Endodermal cell (in vitro differentiated cells): ENCODE data around the gene EIF4A3. TPM values are rescaled to one million over a fixed set of nuclear protein-coding genes. Genes with fewer than 3 reads are reported as not detected.

ENCODE experiments used
- DNase-seq: peaks from one replicate; pipeline ENCODE4 v3.0.0-alpha.2; 2017
- H3K27ac ChIP-seq: 2 replicates; pipeline ENCODE4 v1.5.1; 2013; ENCODE audit warnings: mild to moderate bottlenecking, low read depth, low read length, moderate library complexity
- H3K27me3 ChIP-seq: 2 replicates; pipeline ENCODE4 v1.6.1; 2013; ENCODE audit warnings: mild to moderate bottlenecking, low read length, moderate library complexity; ENCODE audit not compliant: insufficient read depth, control insufficient read depth, poor library complexity, severe bottlenecking
- H3K36me3 ChIP-seq: 2 replicates; pipeline ENCODE4 v1.7.0; 2013; ENCODE audit warnings: mild to moderate bottlenecking, low read length, moderate library complexity; ENCODE audit not compliant: control insufficient read depth, insufficient read depth
- H3K4me1 ChIP-seq: one replicate; pipeline ENCODE4 v1.7.0; 2013; ENCODE audit warnings: low read length; ENCODE audit not compliant: control insufficient read depth, insufficient read depth
- H3K4me3 ChIP-seq: 2 replicates; pipeline ENCODE4 v1.5.1; 2013; ENCODE audit warnings: mild to moderate bottlenecking, low read length, moderate library complexity
- H3K9ac ChIP-seq: 2 replicates; pipeline ENCODE4 v1.6.1; 2013; ENCODE audit warnings: mild to moderate bottlenecking, low read length, moderate library complexity; ENCODE audit not compliant: poor library complexity, severe bottlenecking; ENCODE audit errors: extremely low read depth
- H3K9me3 ChIP-seq: 2 replicates; pipeline ENCODE4 v1.6.1; 2013; ENCODE audit warnings: mild to moderate bottlenecking, low read length, moderate library complexity; ENCODE audit not compliant: control insufficient read depth
- H3K27ac Mint-ChIP-seq: 2 replicates; pipeline ENCODE4 v1.8.0; 2020; ENCODE audit warnings: mixed read lengths
- H3K27me3 Mint-ChIP-seq: 2 replicates; pipeline ENCODE4 v1.8.0; 2021; ENCODE audit warnings: mild to moderate bottlenecking, mixed read lengths; ENCODE audit not compliant: insufficient read depth
- H3K36me3 Mint-ChIP-seq: 2 replicates; pipeline ENCODE4 v1.8.0; 2020; ENCODE audit warnings: low read depth, mixed read lengths
- H3K4me1 Mint-ChIP-seq: 2 replicates; pipeline ENCODE4 v1.8.0; 2020; ENCODE audit warnings: mixed read lengths
- H3K4me3 Mint-ChIP-seq: 2 replicates; pipeline ENCODE4 v1.8.0; 2020; ENCODE audit warnings: mild to moderate bottlenecking, moderate library complexity, mixed read lengths
- H3K9me3 Mint-ChIP-seq: 2 replicates; pipeline ENCODE4 v1.8.0; 2020; ENCODE audit warnings: mild to moderate bottlenecking, mixed read lengths
- WGBS, 2 experiments: methylation state at CpG; one replicate each; pipeline versions ENCODE4 v1.1.5 to v1.1.7; 2013; ENCODE audit warnings: missing lambda C conversion rate in 2 of 2, mixed read lengths in 1 of 2; ENCODE audit not compliant: insufficient coverage in 1 of 2, insufficient read length in 1 of 2; 5-methylcytosine and 5-hydroxymethylcytosine counted together
- total RNA-seq, 2 donors: library from RNA; stranded (reverse); fragmentation: NEBNext Ultra II Directional in 1 of 2; extraction: Animal tissue kit (Norgen Biotek cat#: 25700) in 1 of 2; gene quantifications; 2 replicates in 1 of 2; 3 replicates in 1 of 2; pipeline ENCODE4 v1.2.1, GENCODE V29; 2021
- TF ChIP-seq, protein P1 (sequence below): fragments of 200-600 bp; sonication (generic); conservative IDR thresholded peaks from 2 replicates; pipeline ENCODE4 v1.5.0; 2021; ENCODE audit warnings: antibody characterized with exemption, mild to moderate bottlenecking

Gene EIF4A3
- total RNA-seq, 2 donors from 2014 or later: 107 to 110 TPM

DNA sequence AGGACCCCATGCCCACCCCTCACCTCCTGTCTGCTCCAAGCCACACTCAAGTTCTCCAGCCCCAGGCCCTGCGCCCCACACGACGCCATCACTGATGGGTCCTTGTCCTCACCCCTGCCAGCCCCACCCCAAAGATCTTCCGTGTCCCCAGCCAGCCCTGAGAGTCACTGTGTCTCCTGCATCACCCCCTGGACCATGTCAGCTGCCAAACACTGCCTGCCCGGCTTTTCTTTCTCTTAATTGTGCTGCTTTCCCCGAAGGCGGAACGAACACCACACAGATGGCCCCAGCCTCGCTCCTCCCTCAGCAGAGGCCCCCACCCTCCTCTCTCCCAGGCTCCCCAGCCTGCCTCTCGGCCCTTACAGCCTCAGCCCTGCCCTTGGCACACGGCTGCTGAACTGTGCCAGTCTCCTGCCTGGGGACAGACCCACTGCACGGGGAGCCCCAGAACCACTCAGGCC is 50.3 kb downstream of the EIF4A3 start:
- Histone ChIP-seq H3K36me3 (no peaks in the 10 kb centered on the region), H3K9ac (no peak overlapping the region), H3K9me3 (no peaks in the 10 kb centered on the region), H3K27me3 (no peaks in the 10 kb centered on the region), H3K4me1 (no peaks in the 10 kb centered on the region), H3K4me3 (no peak overlapping the region), H3K27ac (peak overlapping the region; percentile 63)
- DNase-seq: no peak
- no peak overlapping the region for H3K27ac Mint-ChIP-seq
- H3K36me3 Mint-ChIP-seq: peaks cover 1% of the 10 kb centered on the region
- peaks cover 7% of the 10 kb centered on the region for H3K27me3 Mint-ChIP-seq
- H3K9me3 Mint-ChIP-seq: no peaks in the 10 kb centered on the region
- peaks cover 3% of the 10 kb centered on the region for H3K4me1 Mint-ChIP-seq
- no peak overlapping the region for H3K4me3 Mint-ChIP-seq
- 76 to 91% methylated on average over 8 to 12 of the region's 12 CpGs for WGBS, 2 experiments
- TF ChIP-seq, protein P1, sequence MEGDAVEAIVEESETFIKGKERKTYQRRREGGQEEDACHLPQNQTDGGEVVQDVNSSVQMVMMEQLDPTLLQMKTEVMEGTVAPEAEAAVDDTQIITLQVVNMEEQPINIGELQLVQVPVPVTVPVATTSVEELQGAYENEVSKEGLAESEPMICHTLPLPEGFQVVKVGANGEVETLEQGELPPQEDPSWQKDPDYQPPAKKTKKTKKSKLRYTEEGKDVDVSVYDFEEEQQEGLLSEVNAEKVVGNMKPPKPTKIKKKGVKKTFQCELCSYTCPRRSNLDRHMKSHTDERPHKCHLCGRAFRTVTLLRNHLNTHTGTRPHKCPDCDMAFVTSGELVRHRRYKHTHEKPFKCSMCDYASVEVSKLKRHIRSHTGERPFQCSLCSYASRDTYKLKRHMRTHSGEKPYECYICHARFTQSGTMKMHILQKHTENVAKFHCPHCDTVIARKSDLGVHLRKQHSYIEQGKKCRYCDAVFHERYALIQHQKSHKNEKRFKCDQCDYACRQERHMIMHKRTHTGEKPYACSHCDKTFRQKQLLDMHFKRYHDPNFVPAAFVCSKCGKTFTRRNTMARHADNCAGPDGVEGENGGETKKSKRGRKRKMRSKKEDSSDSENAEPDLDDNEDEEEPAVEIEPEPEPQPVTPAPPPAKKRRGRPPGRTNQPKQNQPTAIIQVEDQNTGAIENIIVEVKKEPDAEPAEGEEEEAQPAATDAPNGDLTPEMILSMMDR: no peak

DNA sequence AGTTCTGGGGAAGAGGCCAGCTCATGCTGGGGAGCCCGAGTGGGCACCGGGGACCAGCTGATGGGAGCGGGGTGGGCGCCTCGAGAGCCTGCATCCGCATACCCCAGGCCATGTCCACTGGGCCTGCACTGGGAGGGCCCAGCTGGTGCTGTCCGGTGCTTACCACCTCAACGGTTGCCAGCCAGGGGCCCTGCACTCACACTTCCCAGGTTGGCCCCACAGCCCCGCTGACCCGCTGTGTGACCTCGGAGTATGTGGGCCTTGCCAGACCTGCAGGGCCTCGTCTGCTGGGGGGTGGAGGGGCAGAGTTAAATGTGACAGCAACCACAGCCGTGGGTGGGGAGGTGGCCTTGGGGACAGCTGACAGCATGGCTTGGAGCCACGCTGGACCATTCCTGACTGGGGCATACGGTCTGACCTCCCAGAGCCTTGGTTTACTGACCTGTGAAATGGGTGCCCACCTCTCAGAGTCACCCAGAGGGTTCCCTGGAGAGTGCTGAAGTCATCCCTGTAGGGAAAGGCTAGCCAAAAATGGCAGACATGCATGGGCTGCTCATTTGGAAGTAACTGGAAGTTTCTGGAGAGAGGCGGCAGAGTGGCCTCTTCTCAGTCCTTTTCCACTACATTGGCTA is 51.0 kb downstream of the EIF4A3 start:
- no peak overlapping the region for H3K27ac ChIP-seq
- no peak overlapping the region for H3K9ac ChIP-seq
- no peaks in the 10 kb centered on the region for H3K9me3 ChIP-seq
- no peak overlapping the region for H3K4me3 ChIP-seq
- Mint-ChIP-seq H3K36me3 (peaks cover 1% of the 10 kb centered on the region), H3K27me3 (peaks cover 7% of the 10 kb centered on the region), H3K4me1 (peaks cover 3% of the 10 kb centered on the region), H3K27ac (no peak overlapping the region), H3K4me3 (no peak overlapping the region), H3K9me3 (no peaks in the 10 kb centered on the region)
- WGBS, 2 experiments: 93% methylated on average over 7 to 16 of the region's 16 CpGs
- no peaks in the 10 kb centered on the region for H3K27me3 ChIP-seq
- peak; percentile 46 for DNase-seq
- no peaks in the 10 kb centered on the region for H3K4me1 ChIP-seq
- TF ChIP-seq, protein P1: no peak
- H3K36me3 ChIP-seq: no peaks in the 10 kb centered on the region

DNA sequence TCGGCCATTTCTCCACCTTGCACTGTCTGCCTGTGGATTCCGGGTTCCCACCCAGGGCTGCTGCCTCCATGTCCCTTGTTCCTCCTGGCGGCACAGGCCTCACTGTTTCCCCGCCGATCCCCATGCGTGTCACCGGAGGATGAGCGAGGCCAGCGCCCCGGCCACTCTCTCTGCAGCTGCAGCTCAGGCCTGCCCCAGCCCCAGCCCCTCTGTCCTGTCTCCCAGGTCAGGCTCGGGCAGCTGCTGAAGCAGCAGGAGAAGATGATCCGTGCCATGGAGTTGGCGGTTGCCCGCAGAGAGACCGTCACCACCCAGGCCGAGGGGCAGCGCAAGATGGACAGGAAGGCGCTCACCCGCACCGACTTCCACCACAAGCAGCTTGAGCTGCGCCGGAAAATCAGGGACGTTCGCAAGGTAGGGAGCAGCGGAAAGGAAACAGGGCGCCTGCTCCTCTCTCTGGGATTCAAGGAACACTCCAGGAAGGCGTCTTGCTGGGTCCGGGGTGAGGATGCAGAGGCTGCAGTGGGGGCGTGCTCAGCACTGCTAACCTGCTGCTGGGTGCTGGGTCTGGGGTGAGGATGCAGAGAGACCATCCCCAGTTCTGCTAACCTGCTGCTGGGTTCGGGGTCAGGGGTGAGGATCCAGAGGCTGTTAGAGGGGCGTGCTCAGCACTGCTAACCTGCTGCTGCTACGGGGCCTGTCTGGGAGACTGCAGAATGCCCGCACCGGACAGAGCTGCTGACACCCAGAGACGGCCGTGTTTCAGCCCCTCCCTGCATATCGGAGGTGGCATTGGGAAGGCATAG is 51.7 kb downstream of the EIF4A3 start:
- H3K27ac Mint-ChIP-seq: no peak overlapping the region
- H3K36me3 Mint-ChIP-seq: peaks cover 1% of the 10 kb centered on the region
- no peaks in the 10 kb centered on the region for H3K9me3 Mint-ChIP-seq
- H3K27me3 Mint-ChIP-seq: peaks cover 3% of the 10 kb centered on the region
- TF ChIP-seq, protein P1: no peak
- 91 to 98% methylated on average over 18 to 37 of the region's 37 CpGs for WGBS, 2 experiments
- peak; percentile 46 for DNase-seq
- Histone ChIP-seq H3K36me3 (no peaks in the 10 kb centered on the region), H3K4me1 (no peaks in the 10 kb centered on the region), H3K9ac (no peak overlapping the region), H3K4me3 (no peak overlapping the region), H3K9me3 (no peaks in the 10 kb centered on the region), H3K27me3 (no peaks in the 10 kb centered on the region), H3K27ac (no peak overlapping the region)
- no peak overlapping the region for H3K4me3 Mint-ChIP-seq
- no peaks in the 10 kb centered on the region for H3K4me1 Mint-ChIP-seq
